HG02852 (cell line): ENCODE measurements around the gene SLC4A1AP.

ENCODE experiments used
- ATAC-seq: cut with Tn5 transposase; IDR thresholded peaks from one replicate; pipeline ENCODE4 v1.9.1; 2021; ENCODE audit warnings: mild to moderate bottlenecking, moderate library complexity; ENCODE audit not compliant: unreplicated experiment

Gene SLC4A1AP

DNA sequence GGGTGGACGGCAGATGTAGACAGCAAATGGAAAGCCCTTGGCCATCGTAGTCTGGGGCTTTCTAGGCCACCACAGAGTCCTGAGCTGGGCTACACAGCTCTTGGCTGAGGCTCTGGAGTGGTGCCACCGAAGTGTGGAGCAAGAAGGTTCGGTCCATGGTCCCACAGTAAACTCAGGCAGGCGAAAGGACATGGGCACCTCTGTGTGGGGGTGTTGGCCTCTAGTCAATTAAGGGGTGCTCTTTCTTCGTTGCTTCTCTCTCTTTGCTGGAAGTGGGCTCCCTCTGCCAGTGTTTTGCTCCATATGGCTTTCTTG, 73.2 kb downstream of the SLC4A1AP start:
- no peak for ATAC-seq

DNA sequence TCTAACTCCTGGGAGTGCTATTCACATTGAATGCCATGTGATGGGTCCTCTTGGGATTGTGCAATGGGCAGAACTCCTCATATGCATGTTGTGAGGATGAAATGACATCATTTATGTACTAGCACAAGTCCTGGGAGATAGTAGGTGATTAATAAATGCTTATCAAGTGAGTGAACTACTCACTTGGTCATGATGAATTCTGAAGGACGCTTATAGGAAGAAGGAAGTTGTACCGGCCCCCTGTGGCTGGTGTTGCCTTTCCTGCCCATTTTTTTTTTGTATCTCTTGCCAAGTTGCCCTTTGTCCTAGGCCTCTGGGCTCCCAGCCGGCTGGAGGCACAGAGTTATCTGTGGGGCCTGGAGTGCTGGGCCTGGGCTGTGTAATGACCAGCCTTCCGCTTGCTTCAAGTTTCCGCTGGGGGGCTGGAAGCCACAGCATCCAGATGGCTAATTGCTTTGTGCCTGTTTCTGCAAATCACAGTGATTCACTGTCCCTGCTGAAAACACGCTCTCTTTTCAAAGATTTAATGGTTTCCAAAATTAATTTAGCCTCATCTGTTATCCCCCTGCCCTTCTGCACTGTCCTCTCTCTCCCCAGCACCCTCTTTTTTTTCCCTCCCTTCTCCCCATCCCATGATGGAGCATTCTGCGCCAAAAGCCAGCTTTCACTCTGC, 74.1 kb downstream of the SLC4A1AP start:
- no peak for ATAC-seq

DNA sequence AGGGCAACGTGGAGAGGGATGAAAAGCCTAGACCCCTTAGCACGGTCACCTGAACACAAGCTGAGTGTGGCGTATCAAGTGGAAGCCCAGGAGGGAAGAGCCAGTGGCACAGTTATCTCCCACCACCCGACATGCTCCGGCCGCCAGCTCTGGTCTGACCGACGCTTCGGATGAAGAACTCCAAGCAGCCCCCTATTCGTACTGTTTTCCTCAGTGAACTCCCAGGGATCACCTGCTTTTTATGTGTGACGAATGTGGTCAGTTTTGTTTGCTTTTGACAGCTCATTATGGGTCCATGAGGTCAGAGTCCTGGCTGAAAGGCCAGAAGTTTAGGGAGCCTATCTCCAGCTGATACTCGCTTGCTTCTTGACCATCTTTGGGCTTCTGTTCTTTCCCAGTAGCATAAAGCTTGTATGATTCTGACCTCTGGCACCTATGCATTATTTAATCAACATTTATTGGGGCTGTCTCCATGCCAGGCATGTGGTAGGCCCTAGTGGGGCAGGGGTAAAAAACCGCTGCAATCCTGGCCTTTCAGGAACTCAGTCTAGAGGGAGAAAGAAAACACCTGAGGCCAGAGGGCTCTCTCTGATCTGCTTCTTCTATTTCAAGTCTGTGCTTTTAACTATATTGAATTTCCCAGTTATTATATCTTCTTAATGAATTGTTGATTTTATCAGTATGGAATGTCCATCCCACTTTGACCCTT, 74.8 kb downstream of the SLC4A1AP start:
- ATAC-seq, result no peak

- ATAC-seq, result no peak
These were observed 75.3 kb downstream of the SLC4A1AP start for GRCh38 chr2:27739058-27739373.

DNA sequence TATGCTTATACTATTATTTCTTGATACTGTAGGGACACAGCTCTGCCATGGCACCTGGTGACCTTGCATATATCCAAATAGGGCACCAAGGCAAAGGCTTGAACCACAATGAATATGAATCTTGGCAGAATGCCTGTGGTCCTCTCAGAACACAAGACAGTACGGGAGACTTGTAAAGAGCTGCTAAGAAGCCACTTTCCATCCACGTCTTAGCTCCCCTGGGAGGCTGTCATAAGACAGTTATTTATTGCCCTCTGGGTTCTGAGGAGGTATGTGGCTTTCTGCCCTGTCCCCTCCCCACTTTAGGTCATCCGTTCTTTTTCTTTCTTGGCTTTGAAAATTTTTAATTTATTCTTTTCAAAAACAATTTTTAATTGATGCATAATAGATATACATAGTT, 78.0 kb downstream of the SLC4A1AP start:
- ATAC-seq, result no peak

DNA sequence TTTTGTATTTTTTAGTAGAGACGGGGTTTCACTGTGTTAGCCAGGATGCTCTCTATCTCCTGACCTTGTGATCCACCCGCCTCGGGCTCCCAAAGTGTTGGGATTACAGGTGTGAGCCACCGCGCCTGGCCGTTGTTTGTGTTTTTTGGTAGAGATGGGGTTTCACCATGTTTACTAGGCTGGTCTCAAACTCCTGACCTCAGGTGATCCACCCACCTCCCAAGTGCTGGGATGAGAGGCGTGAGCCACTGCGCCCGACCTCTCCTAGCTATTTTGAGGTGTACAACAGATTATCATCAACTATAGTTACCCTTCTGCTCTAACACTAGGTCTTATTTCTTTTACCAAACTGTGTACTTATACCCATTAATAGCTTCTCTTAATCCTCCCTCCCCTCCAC, 78.9 kb downstream of the SLC4A1AP start:
- ATAC-seq, result no peak
